Esophagus squamous epithelium (tissue), 4 donors: ENCODE measurements around the gene TULP3.

Experiments
- CTCF ChIP-seq, 6 experiments: fragments of 450-650 bp in 4 of 6; fragments of 200-600 bp in 2 of 6; sonication (generic) in 2 of 6; IDR thresholded peaks; one replicate each; pipeline ENCODE4 v1.5.1; 2016 to 2019; ENCODE audit warnings: antibody characterized with exemption in 6 of 6, mild to moderate bottlenecking in 4 of 6, moderate library complexity in 4 of 6
- POLR2A ChIP-seq, 4 donors: fragments of 450-650 bp; IDR thresholded peaks; one replicate each; pipeline ENCODE4 v1.6.1; 2017; ENCODE audit warnings: antibody characterized with exemption in 4 of 4, mild to moderate bottlenecking in 4 of 4, moderate library complexity in 3 of 4

GRCh38 chr12:2862876-2863275 lies 27.8 kb upstream of the TULP3 start:
- TF ChIP-seq CTCF (IDR thresholded peaks at IDR 0.05): no peak
- no peak for TF ChIP-seq POLR2A (IDR thresholded peaks at IDR 0.05)
